Neural crest cell (in vitro differentiated cells): ENCODE measurements around the gene RABEP2. TPM values are rescaled to one million over a fixed set of nuclear protein-coding genes. Genes with fewer than 3 reads are reported as not detected.

Experiments
- DNase-seq: peaks from one replicate; pipeline ENCODE4 v3.0.0; 2021; ENCODE audit warnings: low read depth, mixed read lengths, low spot score
- H3K27ac Mint-ChIP-seq: one replicate; pipeline ENCODE4 v1.8.0; 2021; ENCODE audit warnings: mild to moderate bottlenecking, mixed read lengths; ENCODE audit not compliant: unreplicated experiment
- H3K27me3 Mint-ChIP-seq: 2 replicates; pipeline ENCODE4 v1.8.0; 2021; ENCODE audit warnings: low read depth, mild to moderate bottlenecking, mixed read lengths
- H3K36me3 Mint-ChIP-seq: 2 replicates; pipeline ENCODE4 v1.8.0; 2021; ENCODE audit warnings: low read depth, mild to moderate bottlenecking, mixed read lengths
- H3K4me1 Mint-ChIP-seq: 2 replicates; pipeline ENCODE4 v1.8.0; 2021; ENCODE audit warnings: mixed read lengths
- H3K4me3 Mint-ChIP-seq: one replicate; pipeline ENCODE4 v1.8.0; 2021; ENCODE audit warnings: mild to moderate bottlenecking, mixed read lengths
- H3K9me3 Mint-ChIP-seq: 2 replicates; pipeline ENCODE4 v1.8.0; 2021; ENCODE audit warnings: mixed read lengths
- total RNA-seq: library from RNA; stranded (reverse); gene quantifications from 2 replicates; pipeline ENCODE4 v1.2.1, GENCODE V29; 2021
- TF ChIP-seq, protein P1 (sequence below): fragments of 200-600 bp; sonication (generic); conservative IDR thresholded peaks from 2 replicates; pipeline ENCODE4 v1.5.0; 2021; ENCODE audit warnings: antibody characterized with exemption, mild to moderate bottlenecking

The RABEP2 gene
- total RNA-seq, 1 donor from 2014 or later, result 20.2 TPM

GRCh38 chr16:28879841-28880588 lies 45.0 kb downstream of the RABEP2 start:
- H3K4me1 Mint-ChIP-seq, result peaks cover 43% of the 10 kb centered on the region
- no peak overlapping the region for H3K27ac Mint-ChIP-seq
- no peaks in the 10 kb centered on the region for H3K36me3 Mint-ChIP-seq
- TF ChIP-seq, protein P1, sequence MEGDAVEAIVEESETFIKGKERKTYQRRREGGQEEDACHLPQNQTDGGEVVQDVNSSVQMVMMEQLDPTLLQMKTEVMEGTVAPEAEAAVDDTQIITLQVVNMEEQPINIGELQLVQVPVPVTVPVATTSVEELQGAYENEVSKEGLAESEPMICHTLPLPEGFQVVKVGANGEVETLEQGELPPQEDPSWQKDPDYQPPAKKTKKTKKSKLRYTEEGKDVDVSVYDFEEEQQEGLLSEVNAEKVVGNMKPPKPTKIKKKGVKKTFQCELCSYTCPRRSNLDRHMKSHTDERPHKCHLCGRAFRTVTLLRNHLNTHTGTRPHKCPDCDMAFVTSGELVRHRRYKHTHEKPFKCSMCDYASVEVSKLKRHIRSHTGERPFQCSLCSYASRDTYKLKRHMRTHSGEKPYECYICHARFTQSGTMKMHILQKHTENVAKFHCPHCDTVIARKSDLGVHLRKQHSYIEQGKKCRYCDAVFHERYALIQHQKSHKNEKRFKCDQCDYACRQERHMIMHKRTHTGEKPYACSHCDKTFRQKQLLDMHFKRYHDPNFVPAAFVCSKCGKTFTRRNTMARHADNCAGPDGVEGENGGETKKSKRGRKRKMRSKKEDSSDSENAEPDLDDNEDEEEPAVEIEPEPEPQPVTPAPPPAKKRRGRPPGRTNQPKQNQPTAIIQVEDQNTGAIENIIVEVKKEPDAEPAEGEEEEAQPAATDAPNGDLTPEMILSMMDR, result no peak
- H3K9me3 Mint-ChIP-seq, result no peaks in the 10 kb centered on the region
- peaks cover 5% of the 10 kb centered on the region for H3K27me3 Mint-ChIP-seq
- H3K4me3 Mint-ChIP-seq, result peak overlapping the region; percentile 90
- peak; percentile 83 for DNase-seq

DNA sequence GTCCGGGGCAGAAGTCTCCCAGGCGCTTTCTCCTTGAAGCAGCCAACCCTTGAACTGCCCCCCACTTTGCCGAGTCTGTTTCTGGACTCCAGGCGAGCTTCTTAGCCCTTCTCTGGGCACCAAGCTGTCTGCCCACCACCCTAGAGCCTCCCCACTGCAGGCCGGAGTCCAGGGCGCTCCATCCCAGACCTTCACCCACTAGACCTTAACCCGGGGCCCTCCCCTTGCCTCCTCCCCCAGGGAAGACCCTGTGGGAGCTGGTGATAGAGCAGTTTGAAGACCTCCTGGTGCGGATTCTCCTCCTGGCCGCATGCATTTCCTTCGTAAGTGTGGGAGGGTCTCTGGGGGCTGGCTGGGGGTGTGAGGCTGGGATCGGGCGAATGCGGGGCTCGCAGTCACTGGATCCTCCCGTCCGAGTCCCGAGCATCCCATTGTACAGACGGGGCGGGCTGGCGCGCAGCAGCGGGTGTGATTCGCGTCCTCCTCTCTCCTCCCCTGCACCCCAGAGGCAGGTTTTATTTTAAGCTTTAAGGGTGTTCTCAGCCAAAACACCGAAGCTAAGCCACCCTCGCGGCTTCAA lies 45.7 kb downstream of the RABEP2 start:
- Mint-ChIP-seq H3K27me3 (peaks cover 5% of the 10 kb centered on the region), H3K36me3 (no peaks in the 10 kb centered on the region), H3K4me3 (peak overlapping the region; percentile 90), H3K4me1 (peaks cover 43% of the 10 kb centered on the region), H3K27ac (peak overlapping the region; percentile 81), H3K9me3 (no peaks in the 10 kb centered on the region)
- DNase-seq, result no peak
- TF ChIP-seq, protein P1, result no peak

GRCh38 chr16:28878083-28878926 lies 46.7 kb downstream of the RABEP2 start, which contains the start of gene ATP2A1:
Gene ATP2A1 (plus strand): TSS chr16:28878488. CDS start chr16:28878672, 184 bp downstream.
- TF ChIP-seq, protein P1, result no peak
- Mint-ChIP-seq H3K4me3 (peak within 1 kb of the TSS; percentile 90), H3K27me3 (peaks cover 5% of the 10 kb centered on the region), H3K36me3 (no peaks in the 10 kb centered on the region), H3K27ac (peak within 1 kb of the TSS; percentile 81), H3K9me3 (no peaks in the 10 kb centered on the region), H3K4me1 (peaks cover 36% of the 10 kb centered on the region)
- no peak for DNase-seq

DNA sequence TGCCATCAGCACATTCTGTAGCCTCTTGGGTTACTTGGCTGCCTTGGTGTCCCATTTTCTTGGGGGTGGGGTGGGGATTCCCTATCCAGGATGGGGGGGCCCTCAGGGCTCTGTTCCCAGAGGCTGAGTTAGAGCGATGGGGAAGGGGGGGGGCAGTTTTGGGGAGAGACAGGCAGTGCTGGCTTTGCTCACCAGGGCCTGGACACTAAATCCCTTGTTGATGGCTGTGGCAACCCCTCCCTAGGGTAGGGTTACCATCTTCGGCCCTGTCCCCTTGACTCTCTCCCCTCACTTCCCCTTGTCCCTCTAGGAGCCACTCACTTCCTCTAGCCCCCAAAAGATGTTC lies 47.4 kb downstream of the RABEP2 start:
- TF ChIP-seq, protein P1, result no peak
- Mint-ChIP-seq H3K27ac (no peak overlapping the region), H3K4me1 (peaks cover 36% of the 10 kb centered on the region), H3K9me3 (no peaks in the 10 kb centered on the region), H3K36me3 (no peaks in the 10 kb centered on the region), H3K27me3 (peaks cover 5% of the 10 kb centered on the region), H3K4me3 (peak overlapping the region; percentile 78)
- no peak for DNase-seq

GRCh38 chr16:28876973-28877654 lies 47.9 kb downstream of the RABEP2 start:
- H3K9me3 Mint-ChIP-seq, result no peaks in the 10 kb centered on the region
- H3K4me1 Mint-ChIP-seq, result peaks cover 30% of the 10 kb centered on the region
- H3K27me3 Mint-ChIP-seq, result peaks cover 5% of the 10 kb centered on the region
- no peak for DNase-seq
- peak overlapping the region; percentile 43 for H3K27ac Mint-ChIP-seq
- TF ChIP-seq, protein P1, result no peak
- H3K36me3 Mint-ChIP-seq, result no peaks in the 10 kb centered on the region
- peak overlapping the region; percentile 78 for H3K4me3 Mint-ChIP-seq
